ENCODE data around the gene NCOR1. TPM values are rescaled to one million over a fixed set of nuclear protein-coding genes. Genes with fewer than 3 reads are reported as not detected.

NCOR1 gene
- total RNA-seq, 1 donor from 2014 or later, result 108 TPM

- H3K9me3 Mint-ChIP-seq (ENCODE audit: low read depth), result no peaks in the 10 kb centered on the region
- no peak overlapping the region for H3K4me3 Mint-ChIP-seq (ENCODE audit: unreplicated experiment)
- H3K27ac Mint-ChIP-seq (ENCODE audit: unreplicated experiment), result no peak overlapping the region
- no peak for TF ChIP-seq CTCF (IDR thresholded peaks at IDR 0.05)
- DNase-seq (ENCODE audit: low spot score), result no peak
- no peaks in the 10 kb centered on the region for H3K36me3 Mint-ChIP-seq (ENCODE audit: low read depth)
- H3K27me3 Mint-ChIP-seq (ENCODE audit: low read depth), result no peaks in the 10 kb centered on the region
- H3K4me1 Mint-ChIP-seq (ENCODE audit: low read depth), result peaks cover 21% of the 10 kb centered on the region
Observed at GRCh38 chr17:16247586-16247984, 32.3 kb upstream of the NCOR1 start.

- Mint-ChIP-seq H3K4me1 (ENCODE audit: low read depth) (peaks cover 7% of the 10 kb centered on the region), H3K36me3 (ENCODE audit: low read depth) (no peaks in the 10 kb centered on the region), H3K9me3 (ENCODE audit: low read depth) (no peaks in the 10 kb centered on the region), H3K4me3 (ENCODE audit: unreplicated experiment) (no peak overlapping the region), H3K27ac (ENCODE audit: unreplicated experiment) (no peak overlapping the region), H3K27me3 (ENCODE audit: low read depth) (no peaks in the 10 kb centered on the region)
- TF ChIP-seq CTCF (IDR thresholded peaks at IDR 0.05), result no peak
- no peak for DNase-seq (ENCODE audit: low spot score)
Observed at GRCh38 chr17:16243801-16244567, 28.6 kb upstream of the NCOR1 start.

GRCh38 chr17:16243385-16243784 is 28.1 kb upstream of the NCOR1 start:
- no peaks in the 10 kb centered on the region for H3K36me3 Mint-ChIP-seq (ENCODE audit: low read depth)

GRCh38 chr17:16241906-16242399 is 26.6 kb upstream of the NCOR1 start:
- TF ChIP-seq CTCF (IDR thresholded peaks at IDR 0.05), result no peak
- H3K27me3 Mint-ChIP-seq (ENCODE audit: low read depth), result no peaks in the 10 kb centered on the region
- H3K27ac Mint-ChIP-seq (ENCODE audit: unreplicated experiment), result no peak overlapping the region
- no peaks in the 10 kb centered on the region for H3K9me3 Mint-ChIP-seq (ENCODE audit: low read depth)
- no peaks in the 10 kb centered on the region for H3K36me3 Mint-ChIP-seq (ENCODE audit: low read depth)
- no peak for DNase-seq (ENCODE audit: low spot score)
- H3K4me1 Mint-ChIP-seq (ENCODE audit: low read depth), result no peaks in the 10 kb centered on the region
- H3K4me3 Mint-ChIP-seq (ENCODE audit: unreplicated experiment), result no peak overlapping the region

More at GRCh38 chr17:16243385-16243784, 28.1 kb upstream of the NCOR1 start:
- no peak for TF ChIP-seq CTCF (IDR thresholded peaks at IDR 0.05)
- peaks cover 2% of the 10 kb centered on the region for H3K4me1 Mint-ChIP-seq (ENCODE audit: low read depth)
- H3K9me3 Mint-ChIP-seq (ENCODE audit: low read depth), result no peaks in the 10 kb centered on the region
- no peak overlapping the region for H3K4me3 Mint-ChIP-seq (ENCODE audit: unreplicated experiment)
- DNase-seq (ENCODE audit: low spot score), result no peak
- no peak overlapping the region for H3K27ac Mint-ChIP-seq (ENCODE audit: unreplicated experiment)
- H3K27me3 Mint-ChIP-seq (ENCODE audit: low read depth), result no peaks in the 10 kb centered on the region

- Mint-ChIP-seq H3K4me3 (ENCODE audit: unreplicated experiment) (no peak overlapping the region), H3K27ac (ENCODE audit: unreplicated experiment) (no peak overlapping the region), H3K36me3 (ENCODE audit: low read depth) (peaks cover under 1% of the 10 kb centered on the region), H3K4me1 (ENCODE audit: low read depth) (no peaks in the 10 kb centered on the region), H3K9me3 (ENCODE audit: low read depth) (no peaks in the 10 kb centered on the region), H3K27me3 (ENCODE audit: low read depth) (no peaks in the 10 kb centered on the region)
- no peak for TF ChIP-seq CTCF (IDR thresholded peaks at IDR 0.05)
- no peak for DNase-seq (ENCODE audit: low spot score)
Observed at GRCh38 chr17:16239931-16240330, 24.6 kb upstream of the NCOR1 start.

All from chondrocyte (in vitro differentiated cells).